Epithelial cell of proximal tubule (primary cell): Measurements from ENCODE around the gene CYRIA. TPM values are rescaled to one million over a fixed set of nuclear protein-coding genes. Genes with fewer than 3 reads are reported as not detected.
A peak's percentile ranks its signal among the peaks of the same experiment; 100 is the strongest.

Experiments used
- DNase-seq: peaks from one replicate; pipeline ENCODE4 v3.0.0-alpha.2; 2011; ENCODE audit warnings: low read depth
- H3K4me3 ChIP-seq: 2 replicates; pipeline ENCODE4 v1.5.1; 2011; ENCODE audit warnings: low read depth, mild to moderate bottlenecking, low read length
- total RNA-seq: library from RNA; depleted of rRNA; stranded (reverse); fragments of >200 nt; gene quantifications from 2 replicates; pipeline ENCODE4 v1.2.3, GENCODE V29; 2015
- TF ChIP-seq, protein P1 (sequence below): conservative IDR thresholded peaks from 2 replicates; pipeline ENCODE4 v1.5.1; 2012; ENCODE audit warnings: low read depth, mild to moderate bottlenecking, low read length

The CYRIA gene
- total RNA-seq, 1 donor from 2014 or later = 2.0 TPM

DNA sequence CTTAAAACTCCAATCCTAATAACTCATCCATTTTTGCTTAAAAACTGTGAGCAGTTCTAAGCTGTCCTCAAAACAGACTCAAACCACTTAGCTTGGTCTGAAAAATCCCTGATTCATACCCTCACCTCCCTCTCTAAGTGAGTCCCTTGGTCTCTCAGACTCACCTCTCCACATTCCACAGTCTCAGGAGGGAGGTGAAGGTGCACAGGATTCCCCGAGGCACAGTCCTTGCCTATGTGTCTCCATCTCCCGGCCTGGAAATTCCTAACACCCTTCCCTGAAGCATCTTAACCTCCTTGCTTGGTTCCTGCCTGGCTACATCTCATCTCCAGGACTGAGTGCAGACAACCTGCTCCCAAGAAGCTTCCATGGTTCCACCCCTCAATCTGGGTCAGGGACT, 45.0 kb downstream of the CYRIA start:
- TF ChIP-seq, protein P1, sequence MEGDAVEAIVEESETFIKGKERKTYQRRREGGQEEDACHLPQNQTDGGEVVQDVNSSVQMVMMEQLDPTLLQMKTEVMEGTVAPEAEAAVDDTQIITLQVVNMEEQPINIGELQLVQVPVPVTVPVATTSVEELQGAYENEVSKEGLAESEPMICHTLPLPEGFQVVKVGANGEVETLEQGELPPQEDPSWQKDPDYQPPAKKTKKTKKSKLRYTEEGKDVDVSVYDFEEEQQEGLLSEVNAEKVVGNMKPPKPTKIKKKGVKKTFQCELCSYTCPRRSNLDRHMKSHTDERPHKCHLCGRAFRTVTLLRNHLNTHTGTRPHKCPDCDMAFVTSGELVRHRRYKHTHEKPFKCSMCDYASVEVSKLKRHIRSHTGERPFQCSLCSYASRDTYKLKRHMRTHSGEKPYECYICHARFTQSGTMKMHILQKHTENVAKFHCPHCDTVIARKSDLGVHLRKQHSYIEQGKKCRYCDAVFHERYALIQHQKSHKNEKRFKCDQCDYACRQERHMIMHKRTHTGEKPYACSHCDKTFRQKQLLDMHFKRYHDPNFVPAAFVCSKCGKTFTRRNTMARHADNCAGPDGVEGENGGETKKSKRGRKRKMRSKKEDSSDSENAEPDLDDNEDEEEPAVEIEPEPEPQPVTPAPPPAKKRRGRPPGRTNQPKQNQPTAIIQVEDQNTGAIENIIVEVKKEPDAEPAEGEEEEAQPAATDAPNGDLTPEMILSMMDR = no peak
- no peak for DNase-seq
- H3K4me3 ChIP-seq = no peak overlapping the region

DNA sequence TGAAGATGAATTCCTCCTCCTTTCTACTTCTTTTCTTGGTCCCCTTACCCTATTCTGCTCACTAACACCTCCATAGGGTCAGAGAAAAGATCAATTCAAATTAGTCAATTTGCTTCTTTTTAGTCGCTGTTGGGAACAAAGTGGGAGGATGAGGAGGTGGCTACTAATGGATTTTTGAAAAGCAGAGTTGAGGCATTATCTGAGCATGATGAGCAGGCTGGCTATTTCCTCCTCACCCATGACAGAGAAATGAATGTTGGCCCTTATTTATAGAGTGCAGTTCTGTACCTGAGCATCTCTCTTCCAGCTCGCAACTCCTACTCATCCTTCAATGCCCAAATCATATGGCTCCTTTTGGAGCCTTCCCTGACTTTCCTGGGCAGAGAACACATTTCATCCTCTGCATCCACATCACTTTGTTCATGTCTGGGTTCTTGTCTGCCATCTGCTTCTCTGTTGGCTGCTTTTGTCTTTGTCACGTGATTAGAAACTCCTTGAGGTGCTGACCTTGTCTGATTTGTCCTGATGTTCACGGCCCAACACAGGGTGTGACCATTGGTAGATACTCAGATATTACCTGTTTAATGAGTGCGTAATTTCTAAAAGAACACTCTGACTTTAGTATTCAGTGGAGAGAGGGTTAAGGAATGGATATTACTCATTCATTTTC, 45.9 kb downstream of the CYRIA start:
- H3K4me3 ChIP-seq = no peak overlapping the region
- TF ChIP-seq, protein P1 = no peak
- no peak for DNase-seq

DNA sequence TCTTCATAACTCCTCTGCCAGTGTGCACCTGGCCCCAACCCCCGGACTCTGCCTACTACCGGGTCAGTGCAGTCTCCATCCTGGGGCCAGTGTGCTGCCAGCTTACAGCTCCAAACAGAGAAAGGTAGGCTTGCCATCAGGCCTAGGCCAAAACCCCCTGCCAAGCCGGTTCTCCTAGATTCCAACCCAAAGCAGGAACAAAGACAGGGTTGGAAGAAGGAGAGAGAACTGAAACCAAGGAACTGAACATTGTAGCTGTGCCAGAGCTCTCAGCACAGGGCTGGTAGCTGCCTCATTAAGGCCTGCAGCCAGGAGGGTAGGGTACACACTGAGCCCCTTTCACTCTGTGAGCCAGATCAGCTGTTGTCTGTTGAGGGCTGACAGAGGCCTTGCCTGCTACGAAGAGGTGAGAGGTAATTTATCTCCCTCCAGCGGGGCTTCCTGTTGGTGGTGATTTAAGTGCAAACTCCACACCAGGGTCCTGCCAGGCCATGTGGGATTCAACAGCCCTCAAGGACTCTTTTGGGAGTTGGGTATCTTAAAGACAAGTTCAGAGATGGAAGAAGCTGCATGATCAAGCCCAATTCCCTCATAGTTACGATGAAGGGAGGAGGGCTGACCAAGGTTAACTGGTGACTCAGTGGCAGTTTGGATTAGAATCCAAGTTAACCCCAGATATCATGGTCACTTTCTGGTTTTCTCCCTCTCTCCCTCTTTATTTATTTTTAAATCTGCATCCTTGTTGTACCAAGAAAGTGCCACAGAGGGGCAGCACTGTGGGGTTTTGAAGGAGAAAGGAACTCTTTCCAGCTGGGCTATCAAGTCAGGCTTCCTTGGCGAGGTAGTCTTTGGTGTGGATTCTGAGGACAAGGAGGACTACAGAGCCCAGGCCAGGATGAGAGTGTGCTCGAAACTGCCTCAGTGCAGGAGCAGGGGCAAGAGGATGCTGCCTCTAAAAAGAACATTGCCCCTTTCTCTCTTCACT, 48.1 kb downstream of the CYRIA start:
- TF ChIP-seq, protein P1 = peak; percentile 73
- DNase-seq = no peak
- no peak overlapping the region for H3K4me3 ChIP-seq
